Dendritic cell treated with granulocyte-macrophage colony-stimulating factor and Interleukin-4, amounts not matched to agents 40 ng/mL and 50 ng/mL, for 4 days (primary cell): ENCODE data around the gene ATAD3A.
"Not testable (repeated sequence)": the region's sequence is repeated elsewhere in the genome, so short reads cannot be mapped to it uniquely, and the experiment has no call there.

Source experiments
- H3K27ac Mint-ChIP-seq: one replicate; pipeline ENCODE4 v1.8.0; 2022; ENCODE audit warnings: mild to moderate bottlenecking, mixed read lengths
- H3K27me3 Mint-ChIP-seq: one replicate; pipeline ENCODE4 v1.8.0; 2022; ENCODE audit warnings: mild to moderate bottlenecking, mixed read lengths
- H3K36me3 Mint-ChIP-seq: one replicate; pipeline ENCODE4 v1.8.0; 2022; ENCODE audit warnings: low read depth, mixed read lengths
- H3K4me1 Mint-ChIP-seq: one replicate; pipeline ENCODE4 v1.8.0; 2022; ENCODE audit warnings: low read depth, mixed read lengths
- H3K4me3 Mint-ChIP-seq: one replicate; pipeline ENCODE4 v1.8.0; 2022; ENCODE audit warnings: mild to moderate bottlenecking, moderate library complexity, mixed read lengths
- H3K9me3 Mint-ChIP-seq: one replicate; pipeline ENCODE4 v1.8.0; 2022; ENCODE audit warnings: mixed read lengths
- intact Hi-C: fragments of 100-400 bp; cut with micrococcal nuclease; formaldehyde crosslinking; loops from one replicate; pipeline ENCODE4 v1.15.0; 2022

The ATAD3A gene

DNA sequence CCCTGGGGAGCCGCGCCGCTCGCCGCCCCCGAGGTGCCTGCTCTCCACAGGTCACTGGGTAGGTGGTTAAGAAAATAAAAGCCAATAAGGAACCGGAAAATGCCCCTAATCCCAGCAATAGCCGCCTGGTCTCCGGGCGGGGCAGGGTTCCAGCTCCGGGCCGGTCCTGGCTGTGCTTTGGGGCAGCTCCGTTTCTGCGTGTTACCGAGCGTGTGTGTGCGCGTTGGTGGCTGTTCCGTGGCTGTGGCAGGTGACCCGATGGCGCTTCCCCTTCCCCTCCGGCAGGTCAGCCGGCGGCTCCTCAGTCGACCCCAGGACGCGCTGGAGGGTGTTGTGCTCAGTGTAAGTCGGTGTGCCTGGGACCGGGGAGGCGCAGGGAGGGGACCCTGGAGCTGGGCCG lies 11.3 kb downstream of the ATAD3A start:
- H3K9me3 Mint-ChIP-seq, H3K27me3 Mint-ChIP-seq, H3K4me1 Mint-ChIP-seq, H3K27ac Mint-ChIP-seq, intact Hi-C loops, H3K4me3 Mint-ChIP-seq: not testable (repeated sequence)
- H3K36me3 Mint-ChIP-seq, result peaks cover 89% of the 10 kb centered on the region

DNA sequence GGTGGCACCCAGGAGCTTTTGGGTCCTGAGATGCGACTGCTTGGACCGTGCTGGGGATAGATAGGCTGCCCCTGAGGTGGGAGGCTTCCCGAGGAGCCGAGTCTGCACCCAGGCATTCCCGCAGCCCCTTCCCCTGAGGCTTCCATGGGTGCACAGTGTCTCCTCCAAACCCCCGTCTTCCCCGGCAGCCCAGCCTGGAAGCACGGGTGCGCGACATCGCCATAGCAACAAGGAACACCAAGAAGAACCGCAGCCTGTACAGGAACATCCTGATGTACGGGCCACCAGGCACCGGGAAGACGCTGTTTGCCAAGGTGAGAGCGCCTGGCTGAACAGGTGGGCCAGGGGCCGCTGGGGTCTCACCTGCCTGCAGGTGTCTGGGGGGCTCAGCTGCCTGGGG lies 11.7 kb downstream of the ATAD3A start:
- H3K4me3 Mint-ChIP-seq, H3K4me1 Mint-ChIP-seq, intact Hi-C loops, H3K9me3 Mint-ChIP-seq, H3K27ac Mint-ChIP-seq, H3K27me3 Mint-ChIP-seq: not testable (repeated sequence)
- H3K36me3 Mint-ChIP-seq, result peaks cover 89% of the 10 kb centered on the region

DNA sequence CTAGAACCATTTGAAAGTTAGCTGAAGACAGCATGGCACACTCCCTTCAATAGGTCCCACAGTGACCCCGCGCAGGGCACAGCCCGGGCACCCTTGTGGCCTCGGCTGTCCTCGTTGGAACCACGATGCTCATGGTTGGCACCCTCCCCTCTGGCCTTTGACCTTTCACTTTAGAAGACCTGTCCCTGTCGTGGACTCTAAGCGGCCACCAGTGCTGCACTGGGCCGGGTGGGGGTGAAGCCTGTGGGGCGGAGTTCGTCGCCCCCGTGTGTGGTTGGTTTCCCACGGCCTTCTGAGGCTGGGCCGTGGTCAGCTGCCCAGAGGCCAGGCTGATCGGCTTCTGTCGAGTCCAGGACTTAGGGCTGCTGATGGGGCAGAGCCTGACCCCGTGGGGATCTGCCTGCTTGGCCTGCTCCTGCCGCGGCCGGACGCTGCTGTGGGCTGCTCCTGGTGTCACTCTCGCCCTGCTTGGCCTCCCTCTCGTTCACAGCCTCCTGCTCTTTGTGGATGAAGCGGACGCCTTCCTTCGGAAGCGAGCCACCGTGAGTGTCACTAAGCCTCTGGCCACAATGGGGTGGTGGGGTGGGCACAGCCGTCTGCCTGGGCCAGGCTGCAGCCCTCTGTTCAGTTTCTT lies 12.9 kb downstream of the ATAD3A start:
- not testable (repeated sequence) for H3K27me3 Mint-ChIP-seq, H3K27ac Mint-ChIP-seq
- peaks cover 94% of the 10 kb centered on the region for H3K36me3 Mint-ChIP-seq

DNA sequence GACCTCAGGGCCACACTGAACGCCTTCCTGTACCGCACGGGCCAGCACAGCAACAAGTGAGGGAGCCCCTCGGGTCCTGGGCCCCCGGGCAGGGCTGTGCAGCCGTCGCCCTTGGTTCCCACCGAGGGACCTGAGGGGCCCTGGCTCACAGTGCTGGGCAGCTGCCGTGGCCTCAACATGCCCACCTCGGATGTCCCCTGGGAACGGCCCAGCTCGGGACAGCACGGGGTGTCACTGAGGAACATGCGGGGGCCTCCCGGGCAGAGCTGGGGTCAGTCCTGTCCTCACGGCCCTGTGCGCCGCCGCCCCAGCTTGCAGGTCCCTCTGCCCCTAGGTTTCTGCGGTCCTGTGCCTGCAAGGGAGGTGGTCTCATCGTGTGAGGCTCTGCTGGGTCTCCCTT lies 14.5 kb downstream of the ATAD3A start:
- H3K4me3 Mint-ChIP-seq, H3K27me3 Mint-ChIP-seq, intact Hi-C loops, H3K9me3 Mint-ChIP-seq, H3K4me1 Mint-ChIP-seq, H3K27ac Mint-ChIP-seq: not testable (repeated sequence)
- H3K36me3 Mint-ChIP-seq, result peaks cover 91% of the 10 kb centered on the region

More for the DNA sequence above, 12.9 kb downstream of the ATAD3A start:
- H3K4me1 Mint-ChIP-seq, H3K9me3 Mint-ChIP-seq, H3K4me3 Mint-ChIP-seq, intact Hi-C loops: not testable (repeated sequence)

DNA sequence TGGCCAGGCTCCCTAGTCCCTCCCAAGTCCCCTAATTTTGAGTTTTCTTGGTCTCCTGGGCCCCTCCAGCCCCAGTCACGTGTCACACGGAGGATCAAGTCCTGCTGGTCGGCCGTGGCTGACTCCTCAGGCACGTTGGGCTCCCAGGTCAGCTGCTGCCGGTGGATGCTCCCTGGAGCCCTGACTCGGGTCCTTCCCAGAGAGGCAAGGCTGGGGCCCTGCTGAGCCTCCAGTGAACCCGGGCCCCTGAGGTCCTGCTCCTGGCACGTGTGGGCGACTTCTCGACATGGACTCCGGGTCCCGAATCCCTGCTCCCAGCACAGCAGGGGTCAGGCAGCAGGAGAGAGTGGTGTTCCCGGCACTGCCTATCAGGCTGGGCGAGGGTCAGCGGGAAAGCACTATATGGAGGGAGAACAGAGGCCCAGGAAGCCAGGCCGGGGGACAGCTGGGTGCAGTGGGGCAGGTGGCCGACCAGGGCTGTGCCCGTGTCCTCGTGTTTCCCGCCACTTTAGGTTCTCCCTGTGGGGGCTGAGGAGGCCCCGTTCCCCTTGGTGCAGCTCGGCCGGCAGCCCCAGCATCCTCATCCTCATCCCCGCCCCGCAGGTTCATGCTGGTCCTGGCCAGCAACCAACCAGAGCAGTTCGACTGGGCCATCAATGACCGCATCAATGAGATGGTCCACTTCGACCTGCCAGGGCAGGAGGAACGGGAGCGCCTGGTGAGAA lies 15.3 kb downstream of the ATAD3A start:
- intact Hi-C loops, result no loop called here
- H3K27me3 Mint-ChIP-seq, result no peaks in the 10 kb centered on the region
- peaks cover 91% of the 10 kb centered on the region for H3K36me3 Mint-ChIP-seq
- H3K4me3 Mint-ChIP-seq, result no peak overlapping the region
- peaks cover 15% of the 10 kb centered on the region for H3K9me3 Mint-ChIP-seq
- no peak overlapping the region for H3K27ac Mint-ChIP-seq
- no peaks in the 10 kb centered on the region for H3K4me1 Mint-ChIP-seq

DNA sequence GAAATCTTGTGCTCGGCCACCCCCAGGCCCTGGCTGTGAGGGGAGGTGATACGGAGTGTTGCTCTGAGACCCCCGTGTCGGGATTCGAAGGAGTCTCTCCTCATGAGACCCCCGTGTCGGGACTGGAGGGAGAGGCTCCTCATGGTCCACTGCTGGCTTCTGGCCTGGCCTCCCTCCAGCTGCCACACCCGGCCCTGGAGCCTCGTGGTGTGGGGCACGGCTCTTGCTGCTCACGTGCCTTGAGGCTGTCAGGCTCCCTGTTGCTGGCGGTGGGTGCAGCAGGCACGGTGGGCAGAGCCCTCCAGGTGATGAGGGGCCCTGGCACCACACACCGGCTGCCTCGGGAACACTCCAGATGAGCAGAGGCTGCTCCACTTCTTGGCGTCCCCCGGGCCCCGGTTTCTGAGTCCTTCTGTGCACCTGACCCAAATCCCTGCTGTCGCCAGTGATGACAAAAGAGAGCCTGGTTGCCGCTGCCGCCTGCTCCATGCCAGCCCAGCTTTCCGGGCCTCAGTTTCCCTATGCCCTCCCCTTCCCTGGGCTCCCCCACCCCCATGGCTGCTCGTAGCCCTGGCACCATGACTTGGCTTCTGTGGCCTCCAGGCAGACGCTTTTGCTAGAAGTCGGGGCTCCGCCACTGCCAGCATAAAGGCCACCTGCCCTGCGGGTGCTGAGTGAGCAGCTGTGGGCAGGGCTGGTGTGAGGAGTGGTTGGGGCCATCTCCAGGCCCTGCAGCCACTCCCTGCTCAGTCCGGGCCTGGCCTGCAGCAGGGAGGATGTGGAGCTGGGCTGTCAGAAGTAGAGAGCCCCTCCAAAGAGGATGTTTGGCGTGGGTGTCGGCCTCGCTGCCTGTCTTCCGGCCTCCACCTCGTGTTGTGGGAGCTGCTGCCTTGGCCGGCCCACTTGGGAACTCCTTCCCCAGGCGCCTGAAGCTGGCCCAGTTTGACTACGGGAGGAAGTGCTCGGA lies 16.6 kb downstream of the ATAD3A start:
- Mint-ChIP-seq H3K36me3 (peaks cover 88% of the 10 kb centered on the region), H3K9me3 (peaks cover 16% of the 10 kb centered on the region), H3K27ac (no peak overlapping the region), H3K27me3 (no peaks in the 10 kb centered on the region), H3K4me1 (peaks cover 6% of the 10 kb centered on the region), H3K4me3 (no peak overlapping the region)
- intact Hi-C loops, result no loop called here

DNA sequence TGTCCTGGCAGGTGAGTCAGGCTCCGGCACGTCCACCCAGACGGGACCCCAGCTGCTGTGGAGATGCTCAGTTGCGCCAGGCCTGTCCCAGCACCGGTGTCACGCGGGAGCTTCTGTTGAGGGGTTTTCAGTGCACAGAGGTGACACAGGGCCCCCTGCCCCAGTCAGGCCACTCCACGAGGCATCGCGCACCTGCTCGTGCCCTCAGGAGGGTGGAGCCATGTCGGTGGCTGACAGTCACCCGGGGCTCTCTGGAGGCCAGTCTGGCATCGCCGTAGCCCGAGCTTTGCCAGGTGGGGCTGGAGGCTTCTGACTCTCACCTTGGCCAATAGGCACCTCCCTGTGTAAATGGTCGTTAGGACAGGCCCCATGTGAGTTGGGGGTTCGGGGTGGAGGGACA lies 17.4 kb downstream of the ATAD3A start:
- no peak overlapping the region for H3K27ac Mint-ChIP-seq
- intact Hi-C loops, result no loop called here
- H3K27me3 Mint-ChIP-seq, result no peaks in the 10 kb centered on the region
- H3K4me3 Mint-ChIP-seq, result no peak overlapping the region
- peaks cover 16% of the 10 kb centered on the region for H3K9me3 Mint-ChIP-seq
- peaks cover 89% of the 10 kb centered on the region for H3K36me3 Mint-ChIP-seq
- peaks cover 6% of the 10 kb centered on the region for H3K4me1 Mint-ChIP-seq

DNA sequence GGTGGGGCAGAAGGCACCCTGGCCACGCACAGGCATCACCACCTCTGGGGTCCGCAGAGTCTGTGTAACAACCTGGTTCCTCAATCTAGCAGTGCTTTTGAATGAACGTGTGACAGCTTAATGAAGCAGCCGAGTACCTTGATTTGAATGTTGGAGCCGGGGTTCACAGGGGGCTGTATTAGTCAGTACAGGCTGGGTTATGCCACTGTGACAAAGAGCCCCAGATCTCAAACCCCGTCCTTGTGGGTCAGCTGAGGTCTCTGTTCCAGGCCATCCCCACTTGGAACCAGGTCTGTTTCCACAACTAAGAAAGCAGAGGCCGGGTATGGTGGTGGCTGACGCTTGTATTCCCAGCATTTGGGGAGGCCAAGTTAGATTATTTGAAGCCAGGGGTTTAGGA lies 18.0 kb downstream of the ATAD3A start:
- intact Hi-C loops, result no loop called here
- Mint-ChIP-seq H3K36me3 (peaks cover 88% of the 10 kb centered on the region), H3K4me3 (no peak overlapping the region), H3K27ac (no peak overlapping the region), H3K9me3 (peaks cover 16% of the 10 kb centered on the region), H3K27me3 (no peaks in the 10 kb centered on the region), H3K4me1 (peaks cover 6% of the 10 kb centered on the region)

DNA sequence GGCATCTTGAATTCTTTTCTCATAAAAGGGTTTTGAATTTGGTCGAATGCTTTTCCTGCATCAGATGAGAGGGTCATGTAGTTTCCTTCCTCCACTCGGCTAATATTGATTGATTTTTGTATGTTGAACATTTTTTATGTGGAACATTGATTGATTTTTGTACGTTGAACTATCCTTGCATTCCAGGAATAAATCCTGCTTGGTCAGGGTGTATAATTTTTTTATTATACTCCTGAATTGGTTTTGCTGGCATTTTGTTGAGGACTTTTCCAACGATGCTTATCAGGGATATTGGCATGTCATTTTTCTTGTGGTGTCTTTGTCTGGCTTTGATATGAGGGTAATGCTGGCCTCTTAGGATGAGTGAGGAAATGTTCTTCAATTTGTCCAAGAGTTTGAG lies 20.0 kb downstream of the ATAD3A start:
- no peak overlapping the region for H3K4me3 Mint-ChIP-seq
- H3K27ac Mint-ChIP-seq, result no peak overlapping the region

DNA sequence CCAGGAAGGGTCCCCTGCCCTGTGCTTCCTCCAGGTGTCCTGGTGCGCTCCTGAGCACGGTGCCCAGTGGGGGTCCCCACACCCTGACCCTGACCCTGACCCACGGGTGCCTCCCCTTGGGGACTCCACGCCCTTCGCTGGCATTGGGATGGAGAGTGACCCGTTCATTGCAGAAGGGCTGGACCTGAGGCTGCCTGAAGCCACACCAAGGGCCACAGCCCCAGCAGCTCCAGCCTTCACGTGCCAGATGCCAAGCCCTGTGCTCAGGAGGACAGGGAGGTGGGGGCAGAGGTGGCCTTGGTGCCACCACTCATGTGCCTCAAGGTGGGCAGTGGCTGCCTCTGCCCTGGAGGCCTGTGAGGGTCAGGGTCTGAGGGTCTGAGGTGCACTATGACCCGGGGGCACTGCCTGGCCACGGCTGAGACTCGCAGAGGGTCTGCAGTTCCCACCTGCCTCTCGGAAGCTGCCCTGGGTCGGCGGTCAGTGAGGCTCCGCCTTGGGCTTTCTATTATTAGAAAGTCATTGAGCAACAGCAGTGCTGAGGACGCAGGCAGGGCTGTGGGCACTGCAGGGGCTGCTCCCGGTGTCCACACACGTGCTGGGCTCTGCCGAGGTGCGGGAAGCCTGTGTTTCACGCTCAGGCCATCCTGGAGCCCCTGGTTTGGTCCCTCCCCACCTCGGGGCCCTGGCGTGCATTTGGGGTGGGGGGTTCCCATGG lies 21.4 kb downstream of the ATAD3A start:
- Mint-ChIP-seq H3K36me3 (peaks cover 56% of the 10 kb centered on the region), H3K9me3 (peaks cover 16% of the 10 kb centered on the region)
- intact Hi-C loops, H3K27me3 Mint-ChIP-seq, H3K4me1 Mint-ChIP-seq, H3K4me3 Mint-ChIP-seq, H3K27ac Mint-ChIP-seq: not testable (repeated sequence)

More for the DNA sequence above, 20.0 kb downstream of the ATAD3A start:
- intact Hi-C loops, result no loop called here
- peaks cover 16% of the 10 kb centered on the region for H3K9me3 Mint-ChIP-seq
- H3K4me1 Mint-ChIP-seq, result peaks cover 6% of the 10 kb centered on the region
- no peaks in the 10 kb centered on the region for H3K27me3 Mint-ChIP-seq
- peaks cover 70% of the 10 kb centered on the region for H3K36me3 Mint-ChIP-seq

DNA sequence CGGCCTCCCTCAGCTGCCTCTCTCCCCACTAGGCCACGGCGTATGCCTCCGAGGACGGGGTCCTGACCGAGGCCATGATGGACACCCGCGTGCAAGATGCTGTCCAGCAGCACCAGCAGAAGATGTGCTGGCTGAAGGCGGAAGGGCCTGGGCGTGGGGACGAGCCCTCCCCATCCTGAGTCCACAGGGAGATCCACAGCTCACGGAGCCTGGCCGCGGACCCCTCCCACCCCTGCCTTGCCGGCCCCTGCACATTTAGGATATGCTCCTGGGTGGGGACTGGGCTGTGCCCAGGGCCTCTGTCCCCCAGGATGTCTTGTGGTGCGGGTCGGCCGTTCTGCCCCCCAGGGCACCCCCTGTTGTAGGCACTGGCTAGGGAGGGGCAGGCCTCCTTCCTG lies 21.9 kb downstream of the ATAD3A start:
- H3K9me3 Mint-ChIP-seq, result peaks cover 16% of the 10 kb centered on the region
- H3K36me3 Mint-ChIP-seq, result peaks cover 51% of the 10 kb centered on the region
- H3K27me3 Mint-ChIP-seq, intact Hi-C loops, H3K27ac Mint-ChIP-seq, H3K4me3 Mint-ChIP-seq, H3K4me1 Mint-ChIP-seq: not testable (repeated sequence)

DNA sequence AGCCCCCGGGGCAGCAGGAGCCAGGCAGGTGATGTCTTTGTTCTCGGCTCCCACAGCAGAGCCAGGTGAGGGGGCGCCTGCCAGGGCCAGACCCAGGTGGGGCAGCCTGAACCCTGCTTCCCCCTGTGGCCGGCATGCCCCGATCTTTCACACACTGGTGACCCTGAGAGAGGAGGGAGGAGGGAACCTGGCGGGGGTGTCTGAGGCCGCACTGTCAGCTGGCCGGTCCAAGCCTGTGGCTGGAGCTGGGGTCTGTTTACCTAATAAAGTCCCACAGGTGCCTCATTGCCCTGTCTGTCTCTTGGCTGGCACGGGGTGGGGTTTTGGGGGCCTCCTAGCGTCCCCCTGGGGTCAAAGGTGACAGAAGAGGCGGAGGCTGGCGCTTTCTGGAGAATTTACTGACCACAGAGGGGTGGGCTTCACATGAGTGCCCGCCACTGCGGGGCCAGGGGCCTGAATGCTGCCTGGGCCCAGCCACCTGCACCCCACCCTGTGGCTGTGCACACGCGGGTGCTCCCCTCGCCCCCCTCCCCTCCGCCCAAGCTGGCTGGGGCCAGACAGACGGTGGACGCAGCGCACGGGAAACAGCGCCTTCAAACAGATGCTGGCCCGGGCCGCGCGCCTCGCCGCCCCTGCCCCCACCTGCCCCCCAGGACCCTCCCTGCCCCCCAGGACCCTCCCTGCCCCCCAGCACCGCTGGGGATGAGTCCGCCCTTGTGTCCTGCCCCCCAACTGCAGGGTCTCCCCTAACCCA lies 22.6 kb downstream of the ATAD3A start:
- Mint-ChIP-seq H3K4me3 (no peak overlapping the region), H3K4me1 (peaks cover 6% of the 10 kb centered on the region), H3K27me3 (peaks cover 10% of the 10 kb centered on the region), H3K27ac (no peak overlapping the region), H3K36me3 (peaks cover 44% of the 10 kb centered on the region), H3K9me3 (peaks cover 16% of the 10 kb centered on the region)
- intact Hi-C loops, result no loop called here
